KG1 (cell line): Measurements from ENCODE around the gene IFITM1.

Source experiments
- DNase-seq: peaks from one replicate; lab custom pipeline; 2025; lab: John Stamatoyannopoulos, UW

The IFITM1 gene

DNA sequence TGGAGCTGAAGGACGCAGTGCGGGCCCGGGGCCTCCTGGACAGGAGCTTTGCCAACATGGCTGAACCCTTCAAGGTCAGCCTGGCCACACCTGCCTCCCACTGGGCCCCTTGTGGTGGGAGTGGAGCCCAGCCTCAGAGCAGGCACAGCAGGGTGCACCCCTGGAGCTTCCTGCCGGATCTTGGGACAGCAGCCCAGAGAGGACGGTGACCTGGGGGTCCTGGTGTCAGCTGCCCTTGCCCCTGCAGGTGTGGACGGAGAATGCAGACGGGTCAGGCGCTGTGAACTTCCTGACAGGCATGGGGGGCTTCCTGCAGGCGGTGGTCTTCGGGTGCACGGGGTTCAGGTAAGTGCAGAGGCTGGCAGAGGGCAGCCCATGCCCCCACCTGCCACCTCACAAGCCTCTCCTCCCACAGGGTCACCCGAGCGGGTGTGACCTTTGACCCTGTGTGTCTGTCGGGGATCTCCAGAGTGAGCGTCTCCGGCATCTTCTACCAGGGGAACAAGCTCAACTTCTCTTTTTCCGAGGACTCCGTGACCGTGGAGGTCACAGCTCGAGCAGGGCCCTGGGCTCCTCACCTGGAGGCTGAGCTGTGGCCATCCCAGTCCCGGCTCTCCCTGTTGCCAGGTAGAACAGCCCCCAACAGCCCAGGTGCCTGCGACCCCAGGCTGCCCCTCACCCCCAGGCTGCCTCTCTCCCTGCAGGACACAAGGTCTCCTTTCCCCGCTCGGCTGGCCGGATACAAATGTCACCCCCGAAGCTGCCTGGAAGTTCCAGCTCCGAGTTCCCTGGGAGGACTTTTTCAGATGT, 19.8 kb upstream of the IFITM1 start:
- DNase-seq = no peak

DNA sequence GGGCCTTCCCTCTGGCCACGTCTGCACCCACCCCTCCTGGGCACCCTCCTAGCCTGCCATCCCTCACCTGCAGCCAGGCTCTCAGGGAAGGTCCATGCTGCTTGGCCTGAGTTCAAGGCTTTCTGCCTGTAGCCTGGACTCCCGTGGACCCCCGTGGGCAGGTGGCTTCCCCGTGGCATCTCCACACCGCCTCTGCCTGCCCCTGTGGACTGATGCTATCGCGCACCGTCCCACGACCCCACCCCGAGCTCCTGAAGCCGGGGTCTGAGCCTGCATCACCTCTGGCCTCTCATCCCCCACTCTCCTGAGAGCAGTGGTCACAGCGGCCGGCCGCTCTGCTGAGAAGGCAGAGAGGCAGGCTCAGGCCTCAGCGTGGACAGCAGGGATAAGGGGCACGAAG, 19.1 kb upstream of the IFITM1 start:
- no peak for DNase-seq

DNA sequence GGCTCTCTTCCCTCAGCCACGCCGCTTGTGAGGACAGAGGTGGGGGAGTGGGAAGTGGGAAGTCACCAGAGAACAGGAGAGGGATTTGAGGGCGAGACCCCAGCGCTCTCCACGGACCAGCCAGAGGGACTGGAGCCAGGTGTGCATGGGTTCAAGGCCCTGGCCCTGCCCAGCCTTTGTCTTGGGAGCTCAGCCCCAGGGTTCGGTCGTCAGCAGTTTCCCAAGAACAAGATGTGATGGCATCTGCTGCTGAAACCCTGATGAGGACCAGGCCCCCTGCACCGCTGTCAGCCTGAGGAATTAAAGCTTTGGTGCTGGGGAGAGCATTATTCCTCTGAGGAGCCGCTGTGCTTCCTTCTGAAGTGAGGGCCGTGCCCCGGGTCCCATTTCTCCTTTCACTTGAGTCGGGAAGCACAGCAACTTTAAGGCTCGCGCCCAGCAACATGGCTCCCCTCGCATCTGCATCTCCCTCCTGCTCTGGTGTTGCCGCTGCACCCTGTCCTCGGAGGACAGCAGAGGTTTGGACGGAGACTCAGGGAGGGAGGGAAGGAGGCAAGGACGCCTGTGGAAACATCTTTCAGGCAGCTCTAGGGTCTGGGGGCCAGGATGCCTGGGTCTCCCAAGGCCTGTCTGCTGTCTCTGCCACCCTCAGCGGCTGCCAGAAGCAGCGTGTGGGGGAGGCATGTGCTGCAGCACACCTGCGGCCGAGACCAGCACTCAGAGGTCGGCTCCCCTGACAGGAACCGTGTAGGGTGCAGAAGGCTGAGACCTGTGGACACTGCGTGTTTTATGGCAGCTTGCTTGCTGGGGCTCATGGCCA, 18.3 kb upstream of the IFITM1 start:
- no peak for DNase-seq

DNA sequence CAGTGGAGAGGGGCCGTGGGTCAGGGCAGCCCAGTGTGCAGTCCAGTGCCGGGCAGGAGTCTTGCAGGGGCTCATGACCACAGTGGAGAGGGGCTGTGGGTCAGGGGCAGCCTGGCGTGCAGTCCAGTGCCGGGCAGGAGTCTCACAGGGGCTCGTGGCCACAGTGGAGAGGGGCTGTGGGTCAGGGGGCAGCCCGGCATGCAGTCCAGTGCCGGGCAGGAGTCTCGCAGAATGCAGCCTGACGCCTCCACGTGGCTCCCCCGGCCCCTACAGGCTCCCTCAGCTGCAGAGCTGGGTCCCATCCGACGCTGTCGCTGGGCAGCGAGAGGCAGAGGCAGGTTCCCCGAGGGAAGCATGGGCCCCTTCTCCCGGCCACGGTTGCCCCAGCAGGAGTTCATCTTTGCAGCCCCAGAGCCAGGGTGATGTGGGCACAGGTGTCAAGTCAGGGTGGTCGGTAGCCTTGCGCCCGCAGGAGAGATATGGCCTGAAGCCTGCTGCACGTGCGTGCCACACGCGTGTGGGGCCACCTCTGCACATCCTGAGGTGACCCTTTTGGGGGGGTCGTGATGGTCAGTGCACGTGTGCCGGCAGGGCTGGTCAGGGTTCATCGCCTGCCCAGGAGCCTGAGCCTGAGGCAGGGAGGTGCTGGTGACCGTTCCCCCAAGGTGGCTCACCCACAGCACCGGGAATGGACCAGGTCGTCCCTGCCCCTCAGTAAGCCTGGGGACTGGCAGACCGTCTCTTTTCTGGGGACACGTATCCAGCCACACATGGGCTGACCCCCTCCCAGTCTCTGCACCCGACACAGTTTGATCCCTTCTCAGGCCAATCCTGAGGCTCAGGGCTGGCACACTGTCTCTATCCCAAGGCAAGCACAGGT, 17.4 kb upstream of the IFITM1 start:
- no peak for DNase-seq

DNA sequence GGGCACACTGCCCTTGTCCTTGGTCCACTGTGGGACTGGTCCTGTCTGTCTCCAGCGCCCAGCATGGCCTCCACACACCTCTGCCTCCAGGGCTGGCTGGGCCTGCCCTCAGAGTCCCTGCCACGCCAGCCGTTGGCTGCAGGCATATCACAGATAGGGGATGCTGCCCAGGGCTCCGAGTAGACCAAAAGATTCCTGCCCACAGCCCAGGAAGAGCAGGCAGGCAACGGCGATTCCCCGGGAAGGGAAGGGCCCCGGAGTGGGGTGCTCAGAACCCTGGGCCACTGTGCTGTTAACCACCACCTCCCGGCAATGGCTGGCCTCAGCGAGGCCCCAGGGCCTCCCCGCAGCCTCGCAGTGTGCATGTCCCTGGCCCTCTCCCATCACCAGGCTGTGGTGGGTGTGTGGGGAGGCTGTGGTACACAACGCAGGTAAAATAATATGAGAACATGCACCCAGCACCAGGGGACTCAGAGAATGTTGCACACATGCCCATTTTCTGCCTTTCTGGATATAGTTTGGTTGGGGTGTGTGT, 16.7 kb upstream of the IFITM1 start:
- no peak for DNase-seq

DNA sequence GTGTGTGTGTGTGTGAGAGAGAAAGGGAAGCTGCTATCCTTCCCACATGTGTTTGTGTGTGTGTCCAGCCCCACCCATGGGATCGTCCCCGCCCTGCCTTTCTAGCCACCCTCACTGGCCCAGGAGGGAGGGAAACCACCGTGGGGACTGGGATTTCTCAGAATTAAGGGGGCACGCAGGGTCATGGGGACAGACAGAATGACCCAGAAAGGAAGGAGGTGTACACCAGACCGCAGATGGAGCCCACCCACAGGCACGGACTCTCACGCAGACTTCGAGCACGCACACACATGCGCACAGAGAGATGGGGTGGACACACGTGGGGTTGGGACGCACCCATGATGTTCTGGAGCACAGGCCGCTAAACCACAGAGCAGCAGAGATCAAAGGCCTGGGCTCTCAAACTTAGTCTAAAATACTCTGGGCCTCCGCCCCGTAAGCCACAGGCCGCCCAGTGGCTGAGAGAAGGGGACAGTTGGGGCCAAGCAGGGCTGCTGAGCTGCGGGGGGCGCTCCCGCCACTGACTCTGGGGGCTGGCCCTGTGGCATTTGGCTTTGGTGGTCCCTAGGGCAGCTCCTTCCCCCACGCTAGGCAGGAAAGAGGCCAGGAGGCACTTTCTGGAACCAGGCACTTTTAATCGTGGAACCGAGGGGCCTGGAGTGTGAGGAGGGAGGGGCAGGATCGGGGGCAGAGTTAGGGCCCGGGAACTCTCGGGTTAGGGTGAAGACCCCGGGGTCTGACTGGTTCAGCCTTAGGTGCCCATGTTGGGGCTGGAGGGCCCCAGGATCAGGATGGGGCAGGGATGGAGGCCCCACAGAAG, 16.0 kb upstream of the IFITM1 start:
- DNase-seq = no peak

DNA sequence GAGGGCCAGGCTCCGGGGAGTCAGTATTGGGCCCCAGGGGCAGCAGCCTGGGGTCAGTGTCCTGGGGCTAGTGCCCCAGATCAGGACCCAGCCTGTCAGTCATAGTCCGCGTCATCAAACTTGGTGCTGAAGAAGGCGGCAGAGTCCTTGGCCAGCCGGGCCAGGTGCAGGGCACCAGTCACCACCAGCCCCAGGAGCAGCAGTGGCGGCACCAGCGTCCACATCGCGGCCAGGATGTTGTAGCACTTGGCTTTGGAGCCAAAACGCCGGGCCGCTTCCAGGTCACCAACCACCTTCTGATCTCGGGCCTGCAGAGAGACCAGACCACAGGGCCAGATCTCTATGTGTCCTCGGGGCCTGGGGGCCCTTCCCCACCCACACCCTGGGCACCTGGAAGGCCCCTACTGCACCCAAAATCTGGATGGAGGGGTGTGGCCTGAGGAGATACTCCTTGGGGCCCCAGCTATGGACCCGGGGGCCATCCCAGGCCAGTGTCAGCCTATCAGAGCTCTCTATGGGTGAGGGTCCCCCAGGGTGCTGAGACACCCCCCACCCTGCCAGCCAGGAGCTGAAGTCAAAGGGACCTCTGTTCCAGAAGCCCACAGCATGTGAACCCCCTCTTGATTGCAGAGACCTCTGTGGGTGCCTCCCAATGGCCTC, 15.3 kb upstream of the IFITM1 start:
- DNase-seq = no peak

DNA sequence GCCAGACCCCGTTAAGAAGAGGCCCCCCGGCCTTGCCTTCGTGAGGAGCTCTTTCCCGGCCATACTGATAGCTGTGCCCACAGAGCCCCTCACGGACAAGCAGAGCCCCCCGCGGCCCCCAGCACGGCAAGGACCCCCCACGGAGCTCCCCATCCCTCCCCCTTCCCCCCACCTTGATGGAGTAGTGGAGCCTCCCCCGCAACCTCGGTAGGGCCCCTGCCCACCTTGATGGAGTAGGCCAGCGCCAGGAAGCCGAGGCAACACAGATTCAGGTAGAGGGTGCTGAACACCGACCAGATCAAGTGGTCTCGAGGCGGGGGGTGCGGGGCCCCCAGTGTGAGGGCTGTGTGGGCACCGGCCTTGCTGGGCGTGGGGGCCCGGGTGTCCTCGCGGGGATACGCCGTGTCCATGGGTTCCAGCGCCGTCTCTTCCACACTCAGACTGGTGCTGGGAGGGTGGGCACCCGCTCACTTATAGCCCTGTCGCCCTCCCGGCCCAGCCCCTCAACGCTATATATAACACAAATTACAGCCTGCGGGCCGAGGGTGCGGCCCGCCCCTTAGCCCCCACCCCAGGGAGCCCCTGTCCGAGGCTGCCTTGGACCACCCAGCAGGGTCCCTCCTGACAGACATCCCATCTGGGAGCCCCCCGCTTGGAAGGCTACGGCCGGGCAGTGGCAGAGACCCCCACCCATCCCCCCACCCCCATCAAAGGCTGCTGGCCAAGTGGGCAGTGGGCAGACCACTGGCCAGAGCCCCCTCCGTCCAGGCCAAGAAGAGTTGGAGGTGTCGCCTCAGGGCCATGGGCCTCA, 14.6 kb upstream of the IFITM1 start, which contains the start of gene IFITM5:
IFITM5 (minus strand) TSS at position 446 of the 811 bp plus-strand sequence; CDS start at position 410, 36 bp downstream.
- no peak for DNase-seq

DNA sequence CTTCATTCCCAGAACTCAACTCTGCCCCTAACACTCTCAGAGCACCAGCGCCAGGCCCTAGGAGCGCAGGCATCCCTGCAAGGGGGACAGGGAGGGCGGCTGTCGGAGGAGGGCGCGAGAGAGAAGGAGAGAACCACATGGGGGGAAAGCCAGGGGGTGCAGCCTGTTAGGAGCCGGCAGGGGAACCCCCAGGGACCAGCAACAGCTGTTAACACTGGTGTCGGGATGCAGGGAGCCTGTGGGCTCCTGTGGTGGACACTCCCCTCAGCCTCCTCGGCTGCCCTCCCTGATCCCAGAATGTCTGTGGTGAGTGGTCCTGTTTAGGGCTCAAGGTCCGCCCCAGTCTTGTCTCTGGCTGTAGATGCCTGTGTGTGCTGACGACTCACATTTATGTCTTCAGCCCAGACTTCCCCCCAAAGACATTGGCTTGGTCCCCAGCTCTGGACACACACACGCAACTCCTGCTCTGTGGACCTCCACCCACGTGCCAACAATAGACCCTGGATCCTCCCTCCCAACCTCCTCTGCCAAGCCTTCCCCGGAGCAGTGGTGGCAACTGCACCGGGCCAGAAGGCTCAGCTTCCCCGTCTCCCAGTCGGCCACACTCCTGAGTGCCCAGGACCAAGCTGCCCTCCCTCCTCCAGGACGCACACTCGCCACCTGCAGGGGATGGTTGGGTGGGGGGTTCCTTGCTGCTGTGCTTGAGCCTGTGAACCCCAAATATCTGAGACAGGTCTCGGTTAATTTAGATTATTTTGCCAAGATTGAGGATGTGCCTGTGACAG, 13.7 kb upstream of the IFITM1 start:
- no peak for DNase-seq

DNA sequence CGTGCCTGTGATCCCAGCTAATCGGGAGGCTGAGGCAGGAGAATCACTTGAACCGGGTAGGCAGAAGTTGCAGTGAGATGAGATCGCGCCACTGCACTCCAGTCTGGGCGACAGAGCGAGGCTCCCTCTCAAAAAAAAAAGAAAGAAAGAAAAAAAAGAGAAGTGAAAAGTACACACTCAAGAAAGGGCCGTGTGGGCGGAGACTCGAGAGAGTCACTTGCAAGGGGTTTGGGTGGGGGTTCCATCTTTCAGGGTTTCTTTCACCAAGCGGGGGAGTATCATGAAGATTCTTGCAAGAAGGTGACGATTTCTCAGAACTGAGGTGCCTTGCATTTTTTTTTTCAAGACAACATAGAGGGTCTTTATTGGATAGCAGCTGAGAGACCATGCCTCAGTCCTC, 10.5 kb upstream of the IFITM1 start:
- DNase-seq = no peak

DNA sequence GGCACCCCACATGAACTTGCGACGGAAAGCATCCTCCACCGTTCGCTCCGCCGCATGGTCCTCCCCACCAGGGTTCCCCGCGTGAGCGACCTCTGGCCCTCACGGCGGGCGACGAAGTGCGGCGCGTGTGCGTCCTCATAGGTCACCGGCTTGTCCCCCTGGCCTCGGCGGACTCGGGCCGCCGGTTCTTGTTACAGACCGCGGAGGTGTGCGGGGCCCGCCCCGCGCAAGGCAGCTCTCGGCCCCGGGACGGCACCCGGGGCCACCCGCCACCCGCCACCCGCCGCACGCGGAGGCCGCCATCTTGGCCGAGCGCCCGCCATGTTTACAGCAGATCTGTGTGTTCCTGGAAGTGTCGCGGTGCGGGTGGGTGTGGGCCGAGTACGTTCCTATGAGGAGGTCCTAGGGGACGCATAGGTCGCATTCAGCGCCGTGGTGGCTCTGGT, 9.8 kb upstream of the IFITM1 start:
- DNase-seq = no peak

DNA sequence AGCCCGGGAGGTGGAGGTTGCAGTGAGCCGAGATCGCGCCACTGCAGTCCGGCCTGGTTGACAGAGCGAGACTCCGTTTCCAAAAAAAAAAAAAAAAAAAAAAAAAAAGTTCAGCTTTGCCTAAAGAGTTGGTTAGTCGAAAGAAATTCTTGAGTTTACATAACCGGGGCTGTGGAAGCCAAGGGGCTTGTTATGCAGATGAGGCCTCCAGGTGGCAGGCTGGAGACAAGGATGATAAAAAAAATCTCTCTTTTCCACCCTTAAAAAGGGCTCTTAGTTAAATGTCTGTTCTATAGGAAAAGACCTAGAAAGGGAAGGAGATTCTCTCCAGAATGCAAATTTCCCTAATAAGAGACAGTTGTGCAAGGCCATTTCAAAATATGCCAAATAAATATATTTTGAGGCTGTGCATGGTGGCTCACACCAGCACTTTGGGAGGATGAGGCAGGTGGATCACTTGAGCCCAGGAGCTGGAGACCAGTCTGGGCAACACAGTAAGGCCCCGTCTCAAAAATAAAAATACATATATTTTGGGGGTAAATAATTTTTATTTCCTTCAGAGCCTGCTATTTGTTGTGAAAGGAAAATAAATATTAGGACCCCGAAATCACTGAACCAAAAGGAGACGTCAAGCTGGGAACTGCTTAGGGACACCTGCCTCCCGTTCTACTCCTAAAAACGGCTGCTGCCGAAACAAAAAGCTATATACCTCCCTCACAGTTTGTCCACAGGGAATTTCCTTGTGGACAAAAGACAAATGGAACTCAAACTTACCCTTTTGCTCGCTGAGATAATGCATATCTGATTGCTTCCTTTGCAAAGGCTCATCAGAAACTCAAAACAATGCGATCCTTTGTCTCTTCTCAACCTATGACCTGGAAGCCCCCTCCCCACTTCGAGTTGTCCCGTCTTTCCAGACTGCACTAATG, 8.7 kb upstream of the IFITM1 start:
- peak; percentile 53 for DNase-seq

DNA sequence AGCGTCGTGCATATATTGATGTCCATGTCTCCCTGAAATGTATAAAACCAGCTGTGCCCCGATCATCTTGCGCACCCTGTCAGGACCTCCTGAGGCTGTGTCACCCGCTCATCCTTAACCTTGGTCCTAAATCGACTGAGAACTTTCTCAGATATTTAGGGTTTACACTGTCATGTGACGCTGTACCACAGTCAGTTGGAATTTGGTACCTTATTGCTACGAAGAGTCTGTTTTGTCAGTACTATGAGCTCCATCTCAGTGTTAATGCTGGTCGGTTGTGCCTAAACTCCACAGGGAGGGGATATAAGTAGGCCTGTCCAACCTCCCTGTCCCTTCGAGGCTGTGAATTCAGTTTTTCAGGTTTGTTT, 8.0 kb upstream of the IFITM1 start:
- DNase-seq = no peak

DNA sequence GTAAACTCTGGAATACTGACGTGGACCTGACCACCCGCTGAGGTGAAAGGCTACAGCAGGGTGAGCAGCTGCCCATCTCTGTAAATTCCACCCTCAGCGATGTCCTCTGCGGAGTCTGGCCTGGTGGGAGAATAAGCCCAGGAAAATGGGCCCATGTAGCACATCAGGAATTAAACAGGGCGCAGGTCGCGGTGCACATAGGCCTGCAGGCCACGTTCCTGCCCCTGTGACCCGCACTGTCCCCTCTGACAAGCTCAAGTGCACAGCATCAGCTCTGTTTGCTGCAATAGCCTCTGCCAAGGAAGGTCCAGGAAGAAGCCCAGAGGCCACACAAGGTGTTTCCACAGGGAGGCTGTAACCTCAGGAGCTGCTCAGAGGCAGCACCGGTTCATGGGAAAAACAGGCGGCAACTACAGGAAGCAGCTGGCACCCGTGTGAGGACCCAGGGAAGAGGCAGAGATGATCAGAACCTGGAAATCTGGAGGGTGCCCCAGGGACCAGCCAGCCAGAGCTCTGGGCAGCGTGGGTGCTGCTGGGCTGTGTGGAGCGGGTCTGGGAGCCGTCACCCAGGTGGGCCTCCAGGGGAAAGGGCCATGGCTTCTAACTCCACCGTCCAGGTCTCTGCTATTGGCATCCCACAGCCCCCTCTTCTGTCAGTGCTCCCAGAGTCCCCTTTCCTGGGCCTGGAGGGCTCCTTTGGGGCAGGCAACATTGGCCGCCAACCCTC, 7.0 kb upstream of the IFITM1 start:
- no peak for DNase-seq

DNA sequence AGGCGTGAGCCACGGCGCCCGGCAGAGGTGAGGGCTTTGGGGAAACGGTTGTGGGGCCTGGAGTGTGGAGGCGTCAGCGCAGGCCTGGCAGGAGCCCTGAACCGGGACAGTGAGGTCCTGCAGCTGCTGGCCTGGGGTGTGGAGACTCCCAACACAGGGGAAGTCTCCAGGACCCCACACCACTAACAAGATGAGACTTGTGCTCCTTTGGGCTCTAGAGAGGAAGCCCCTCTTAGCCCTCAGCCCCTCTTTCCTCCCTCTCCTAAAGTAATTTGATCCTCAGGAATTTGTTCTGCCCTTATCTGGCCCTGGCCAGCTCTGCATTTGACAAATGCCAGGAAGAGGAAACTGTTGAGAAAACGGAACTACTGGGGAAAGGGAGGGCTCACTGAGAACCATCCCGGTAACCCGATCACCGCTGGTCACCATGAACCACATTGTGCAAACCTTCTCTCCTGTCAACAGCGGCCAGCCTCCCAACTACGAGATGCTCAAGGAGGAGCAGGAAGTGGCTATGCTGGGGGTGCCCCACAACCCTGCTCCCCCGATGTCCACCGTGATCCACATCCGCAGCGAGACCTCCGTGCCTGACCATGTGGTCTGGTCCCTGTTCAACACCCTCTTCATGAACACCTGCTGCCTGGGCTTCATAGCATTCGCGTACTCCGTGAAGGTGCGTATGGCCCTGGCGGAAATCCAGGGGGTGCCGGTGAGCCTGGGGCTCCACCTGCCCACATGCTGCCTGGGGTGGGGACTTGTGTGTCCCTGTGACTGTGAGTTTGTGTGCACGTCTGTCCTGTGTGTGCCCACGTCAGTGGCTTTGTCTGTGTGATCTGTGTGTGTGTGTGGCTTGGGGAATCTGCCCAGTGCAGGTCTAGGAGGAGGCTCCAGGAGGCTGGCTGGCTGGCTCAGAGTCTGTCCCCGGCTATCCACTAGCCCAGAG, 5.8 kb upstream of the IFITM1 start, which contains the start of gene IFITM2:
IFITM2 (plus strand) TSS at position 51 of the 943 bp plus-strand sequence; CDS start at position 428, 377 bp downstream.
- peak; percentile 34 for DNase-seq
